Measurements from ENCODE around the gene AGPAT2. TPM values are rescaled to one million over a fixed set of nuclear protein-coding genes. Genes with fewer than 3 reads are reported as not detected.

AGPAT2 gene
- total RNA-seq, 1 experiment from 2014 or later: 124 TPM

- BruUV-seq (replicated peaks): no TSS peak
- CTCF ChIA-PET: interaction anchor here (0.5 kb wide), 1 partner anchor 73 kb away, joined by 3 read pairs; no protein-coding TSS in a partner anchor
- H3K9me2 ChIP-seq (ENCODE audit: insufficient read depth): no peaks in the 10 kb centered on the region
- intact Hi-C loops (cut with micrococcal nuclease; ENCODE audit: unreplicated experiment): no loop called here
- H3K4me1 ChIP-seq (replicated peaks; ENCODE audit: insufficient read depth): no peaks in the 10 kb centered on the region; the same call in 1 of the 2 replicates
- no peak overlapping the region for H3K4me3 ChIP-seq
- DNase-seq: no peak
- H3K79me2 ChIP-seq (ENCODE audit: low read depth): no peaks in the 10 kb centered on the region
- POLR2A ChIA-PET (ENCODE audit: unreplicated experiment): no interaction called here
- no peak overlapping the region for H3K4me2 ChIP-seq
- no peak overlapping the region for H2AFZ ChIP-seq
- no peaks in the 10 kb centered on the region for H3K36me3 ChIP-seq (ENCODE audit: low read depth)
- no peak overlapping the region for H3K27ac ChIP-seq
- no peaks in the 10 kb centered on the region for H3F3A ChIP-seq (ENCODE audit: insufficient read depth, low read depth)
- H3K9me3 ChIP-seq (ENCODE audit: insufficient read depth, low read depth): no peaks in the 10 kb centered on the region
- no peak for TF ChIP-seq EZH2 (IDR thresholded peaks at IDR 0.05; ENCODE audit: low read depth)
- TF ChIP-seq, protein P1, sequence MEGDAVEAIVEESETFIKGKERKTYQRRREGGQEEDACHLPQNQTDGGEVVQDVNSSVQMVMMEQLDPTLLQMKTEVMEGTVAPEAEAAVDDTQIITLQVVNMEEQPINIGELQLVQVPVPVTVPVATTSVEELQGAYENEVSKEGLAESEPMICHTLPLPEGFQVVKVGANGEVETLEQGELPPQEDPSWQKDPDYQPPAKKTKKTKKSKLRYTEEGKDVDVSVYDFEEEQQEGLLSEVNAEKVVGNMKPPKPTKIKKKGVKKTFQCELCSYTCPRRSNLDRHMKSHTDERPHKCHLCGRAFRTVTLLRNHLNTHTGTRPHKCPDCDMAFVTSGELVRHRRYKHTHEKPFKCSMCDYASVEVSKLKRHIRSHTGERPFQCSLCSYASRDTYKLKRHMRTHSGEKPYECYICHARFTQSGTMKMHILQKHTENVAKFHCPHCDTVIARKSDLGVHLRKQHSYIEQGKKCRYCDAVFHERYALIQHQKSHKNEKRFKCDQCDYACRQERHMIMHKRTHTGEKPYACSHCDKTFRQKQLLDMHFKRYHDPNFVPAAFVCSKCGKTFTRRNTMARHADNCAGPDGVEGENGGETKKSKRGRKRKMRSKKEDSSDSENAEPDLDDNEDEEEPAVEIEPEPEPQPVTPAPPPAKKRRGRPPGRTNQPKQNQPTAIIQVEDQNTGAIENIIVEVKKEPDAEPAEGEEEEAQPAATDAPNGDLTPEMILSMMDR (conservative IDR thresholded peaks at IDR 0.05): no peak
- no peaks in the 10 kb centered on the region for H4K20me1 ChIP-seq (ENCODE audit: insufficient read depth)
- no peaks in the 10 kb centered on the region for H3K27me3 ChIP-seq (ENCODE audit: insufficient read depth, low read depth)
Observed at GRCh38 chr9:136651860-136652259, 35.4 kb downstream of the AGPAT2 start.

GRCh38 chr9:136650648-136651047 lies 36.6 kb downstream of the AGPAT2 start:
- Histone ChIP-seq H3K9me2 (ENCODE audit: insufficient read depth) (no peaks in the 10 kb centered on the region), H3K27ac (no peak overlapping the region), H3K36me3 (ENCODE audit: low read depth) (no peaks in the 10 kb centered on the region), H3K4me3 (no peak overlapping the region), H3K4me2 (no peak overlapping the region), H2AFZ (no peak overlapping the region), H3F3A (ENCODE audit: insufficient read depth, low read depth) (no peaks in the 10 kb centered on the region), H3K9me3 (ENCODE audit: insufficient read depth, low read depth) (no peaks in the 10 kb centered on the region), H3K79me2 (ENCODE audit: low read depth) (no peaks in the 10 kb centered on the region), H3K27me3 (ENCODE audit: insufficient read depth, low read depth) (no peaks in the 10 kb centered on the region), H3K4me1 (replicated peaks; ENCODE audit: insufficient read depth) (no peaks in the 10 kb centered on the region), H4K20me1 (ENCODE audit: insufficient read depth) (no peaks in the 10 kb centered on the region)
- CTCF ChIA-PET: interaction anchor here (0.6 to 0.7 kb wide), 2 partner anchors 14 to 287 kb away, joined by 3 to 5 read pairs; partner anchors contain the start of gene DNLZ
- intact Hi-C loops (cut with micrococcal nuclease; ENCODE audit: unreplicated experiment): no loop called here
- POLR2A ChIA-PET (ENCODE audit: unreplicated experiment): no interaction called here
- no TSS peak for BruUV-seq (replicated peaks)
- TF ChIP-seq EZH2 (IDR thresholded peaks at IDR 0.05; ENCODE audit: low read depth): no peak
- TF ChIP-seq, protein P1 (conservative IDR thresholded peaks at IDR 0.05): no peak
- DNase-seq: no peak

GRCh38 chr9:136650021-136650420 lies 37.2 kb downstream of the AGPAT2 start:
- POLR2A ChIA-PET (ENCODE audit: unreplicated experiment): no interaction called here
- CTCF ChIA-PET: no interaction called here
- DNase-seq: no peak
- Histone ChIP-seq H4K20me1 (ENCODE audit: insufficient read depth) (no peaks in the 10 kb centered on the region), H3K4me1 (replicated peaks; ENCODE audit: insufficient read depth) (peaks cover 3% of the 10 kb centered on the region), H3F3A (ENCODE audit: insufficient read depth, low read depth) (no peaks in the 10 kb centered on the region), H3K27me3 (ENCODE audit: insufficient read depth, low read depth) (no peaks in the 10 kb centered on the region), H3K4me3 (no peak overlapping the region), H3K9me2 (ENCODE audit: insufficient read depth) (no peaks in the 10 kb centered on the region), H3K4me2 (no peak overlapping the region), H3K36me3 (ENCODE audit: low read depth) (no peaks in the 10 kb centered on the region), H2AFZ (no peak overlapping the region), H3K79me2 (ENCODE audit: low read depth) (no peaks in the 10 kb centered on the region), H3K9me3 (ENCODE audit: insufficient read depth, low read depth) (no peaks in the 10 kb centered on the region), H3K27ac (no peak overlapping the region)
- BruUV-seq (replicated peaks): no TSS peak
- no peak for TF ChIP-seq EZH2 (IDR thresholded peaks at IDR 0.05; ENCODE audit: low read depth)
- TF ChIP-seq, protein P1 (conservative IDR thresholded peaks at IDR 0.05): no peak
- intact Hi-C loops (cut with micrococcal nuclease; ENCODE audit: unreplicated experiment): no loop called here
